Keratinocyte (primary cell): ENCODE results near the gene HIKESHI. TPM values are rescaled to one million over a fixed set of nuclear protein-coding genes. Genes with fewer than 3 reads are reported as not detected.
A peak's percentile ranks its signal among the peaks of the same experiment; 100 is the strongest.

ENCODE experiments used
- DNase-seq: peaks from one replicate; pipeline ENCODE4 v3.0.0-alpha.2; 2011; ENCODE audit warnings: low read depth, missing footprints, low spot score
- FAIRE-seq: peaks from 2 replicates; lab custom pipeline; 2011; peaks lifted over from hg19 to GRCh38; lab: Jason Lieb, UNC
- H2AFZ ChIP-seq: 2 replicates; pipeline ENCODE4 v1.6.0; 2012; ENCODE audit warnings: low read length, control low read depth, inconsistent platforms; ENCODE audit not compliant: control insufficient read depth
- H3K27ac ChIP-seq: 2 replicates; pipeline ENCODE4 v1.5.1; 2011; ENCODE audit warnings: low read length; ENCODE audit not compliant: control insufficient read depth, insufficient read depth
- H3K27me3 ChIP-seq: 3 replicates; pipeline ENCODE4 v1.6.0; 2011; ENCODE audit warnings: low read length; ENCODE audit not compliant: control insufficient read depth, insufficient read depth; ENCODE audit errors: extremely low read depth
- H3K36me3 ChIP-seq, 2 experiments: 2 replicates in 1 of 2; 3 replicates in 1 of 2; pipeline ENCODE4 v1.5.1; 2011; ENCODE audit warnings: low read length in 2 of 2, mild to moderate bottlenecking in 1 of 2; ENCODE audit not compliant: control insufficient read depth in 2 of 2, insufficient read depth in 2 of 2; ENCODE audit errors: extremely low read depth in 1 of 2
- H3K4me1 ChIP-seq: 3 replicates; pipeline ENCODE4 v1.5.1; 2011; ENCODE audit warnings: low read length; ENCODE audit not compliant: control insufficient read depth, insufficient read depth; ENCODE audit errors: extremely low read depth
- H3K4me2 ChIP-seq: 3 replicates; pipeline ENCODE4 v1.6.0; 2011; ENCODE audit warnings: low read depth, low read length; ENCODE audit not compliant: control insufficient read depth, insufficient read depth; ENCODE audit errors: extremely low read depth
- H3K4me3 ChIP-seq, 3 experiments: fragments of 200-600 bp in 1 of 3; sonication (generic) in 1 of 3; 2 replicates in 2 of 3; 3 replicates in 1 of 3; pipeline ENCODE4 v1.5.1; 2011 to 2016; ENCODE audit warnings: low read length in 3 of 3, mild to moderate bottlenecking in 3 of 3, control low read depth in 2 of 3, inconsistent platforms in 1 of 3, low read depth in 1 of 3, mixed read lengths in 1 of 3, mixed run types in 1 of 3, moderate library complexity in 1 of 3; ENCODE audit not compliant: control insufficient read depth in 2 of 3, insufficient read depth in 2 of 3; ENCODE audit errors: extremely low read depth in 1 of 3
- H3K79me2 ChIP-seq: 2 replicates; pipeline ENCODE4 v1.6.0; 2012; ENCODE audit warnings: low read length; ENCODE audit not compliant: control insufficient read depth, insufficient read depth
- H3K9ac ChIP-seq: 3 replicates; pipeline ENCODE4 v1.6.0; 2011; ENCODE audit warnings: low read length; ENCODE audit not compliant: control insufficient read depth, insufficient read depth; ENCODE audit errors: extremely low read depth
- H3K9me1 ChIP-seq: 3 replicates; pipeline ENCODE4 v1.6.0; 2011; ENCODE audit warnings: low read length; ENCODE audit not compliant: control insufficient read depth, insufficient read depth; ENCODE audit errors: extremely low read depth
- H3K9me3 ChIP-seq: 2 replicates; pipeline ENCODE4 v1.5.1; 2012; ENCODE audit warnings: low read depth, low read length; ENCODE audit not compliant: control insufficient read depth
- H4K20me1 ChIP-seq: 3 replicates; pipeline ENCODE4 v1.6.0; 2011; ENCODE audit warnings: low read length; ENCODE audit not compliant: control insufficient read depth, insufficient read depth; ENCODE audit errors: extremely low read depth
- EZH2 ChIP-seq: IDR thresholded peaks from one replicate; pipeline ENCODE4 v1.6.1; 2012; ENCODE audit warnings: inconsistent platforms, mild to moderate bottlenecking, low read length, moderate library complexity
- dilution Hi-C: fragments of 300-500 bp; cut with MboI; formaldehyde crosslinking; loops from one replicate; pipeline ENCODE4 v1.7.0; 2020; ENCODE audit warnings: low sequenced_read_pairs; ENCODE audit not compliant: extremely low pct_ligation_motif_present
- polyA plus RNA-seq, 5 experiments: library from polyadenylated mRNA; depleted of rRNA in 3 of 5; stranded (reverse) in 3 of 5; stranded (forward) in 1 of 5; unstranded in 1 of 5; fragments of >200 nt; gene quantifications; 1 replicate in 1 of 5; 2 replicates in 3 of 5; 3 replicates in 1 of 5; pipeline versions ENCODE4 v1.2.1 to v1.2.3, GENCODE V29; 2011 to 2012; ENCODE audit warnings: missing spikeins in 2 of 5, low read depth in 1 of 5, low replicate concordance in 1 of 5
- TF ChIP-seq, protein P1 (sequence below), 3 experiments: IDR thresholded peaks in 1 of 3; conservative IDR thresholded peaks in 1 of 3; optimal IDR thresholded peaks in 1 of 3; 2 replicates in 2 of 3; 3 replicates in 1 of 3; pipeline versions ENCODE3 to v1.5.1; 2011; ENCODE audit warnings: low read length in 3 of 3, mild to moderate bottlenecking in 3 of 3, moderate library complexity in 2 of 3, control low read depth in 1 of 3, inconsistent platforms in 1 of 3; ENCODE audit not compliant: insufficient read depth in 2 of 3; ENCODE audit errors: extremely low read depth in 1 of 3

HIKESHI gene
- polyA plus RNA-seq, 1 donor (not counting 4 experiments of a cell fraction or from before 2014, with no cell fraction given) = 89.4 TPM

GRCh38 chr11:86314636-86315035 is 12.6 kb downstream of the HIKESHI start:
- Histone ChIP-seq H3K4me3 (no peak overlapping the region), H4K20me1 (no peaks in the 10 kb centered on the region), H3K27me3 (no peaks in the 10 kb centered on the region), H3K9me1 (no peaks in the 10 kb centered on the region), H3K79me2 (peaks cover 10% of the 10 kb centered on the region), H3K9me3 (no peaks in the 10 kb centered on the region), H3K27ac (no peak overlapping the region), H3K4me1 (no peaks in the 10 kb centered on the region), H3K4me2 (no peak overlapping the region), H2AFZ (no peak overlapping the region), H3K9ac (no peak overlapping the region), H3K36me3 (peaks cover 0 to 4% of the 10 kb centered on the region in 2 experiments)
- dilution Hi-C loops = no loop called here
- TF ChIP-seq, protein P1, sequence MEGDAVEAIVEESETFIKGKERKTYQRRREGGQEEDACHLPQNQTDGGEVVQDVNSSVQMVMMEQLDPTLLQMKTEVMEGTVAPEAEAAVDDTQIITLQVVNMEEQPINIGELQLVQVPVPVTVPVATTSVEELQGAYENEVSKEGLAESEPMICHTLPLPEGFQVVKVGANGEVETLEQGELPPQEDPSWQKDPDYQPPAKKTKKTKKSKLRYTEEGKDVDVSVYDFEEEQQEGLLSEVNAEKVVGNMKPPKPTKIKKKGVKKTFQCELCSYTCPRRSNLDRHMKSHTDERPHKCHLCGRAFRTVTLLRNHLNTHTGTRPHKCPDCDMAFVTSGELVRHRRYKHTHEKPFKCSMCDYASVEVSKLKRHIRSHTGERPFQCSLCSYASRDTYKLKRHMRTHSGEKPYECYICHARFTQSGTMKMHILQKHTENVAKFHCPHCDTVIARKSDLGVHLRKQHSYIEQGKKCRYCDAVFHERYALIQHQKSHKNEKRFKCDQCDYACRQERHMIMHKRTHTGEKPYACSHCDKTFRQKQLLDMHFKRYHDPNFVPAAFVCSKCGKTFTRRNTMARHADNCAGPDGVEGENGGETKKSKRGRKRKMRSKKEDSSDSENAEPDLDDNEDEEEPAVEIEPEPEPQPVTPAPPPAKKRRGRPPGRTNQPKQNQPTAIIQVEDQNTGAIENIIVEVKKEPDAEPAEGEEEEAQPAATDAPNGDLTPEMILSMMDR (optimal IDR thresholded peaks at IDR 0.05 in 1 of 3, IDR thresholded peaks at IDR 0.05 in 1 of 3, conservative IDR thresholded peaks at IDR 0.05 in 1 of 3; ENCODE audit: extremely low read depth in 1 of 3, insufficient read depth in 2 of 3, low read length in 3 of 3) = no peak
- TF ChIP-seq EZH2 = no peak
- no peak for FAIRE-seq
- DNase-seq = no peak

DNA sequence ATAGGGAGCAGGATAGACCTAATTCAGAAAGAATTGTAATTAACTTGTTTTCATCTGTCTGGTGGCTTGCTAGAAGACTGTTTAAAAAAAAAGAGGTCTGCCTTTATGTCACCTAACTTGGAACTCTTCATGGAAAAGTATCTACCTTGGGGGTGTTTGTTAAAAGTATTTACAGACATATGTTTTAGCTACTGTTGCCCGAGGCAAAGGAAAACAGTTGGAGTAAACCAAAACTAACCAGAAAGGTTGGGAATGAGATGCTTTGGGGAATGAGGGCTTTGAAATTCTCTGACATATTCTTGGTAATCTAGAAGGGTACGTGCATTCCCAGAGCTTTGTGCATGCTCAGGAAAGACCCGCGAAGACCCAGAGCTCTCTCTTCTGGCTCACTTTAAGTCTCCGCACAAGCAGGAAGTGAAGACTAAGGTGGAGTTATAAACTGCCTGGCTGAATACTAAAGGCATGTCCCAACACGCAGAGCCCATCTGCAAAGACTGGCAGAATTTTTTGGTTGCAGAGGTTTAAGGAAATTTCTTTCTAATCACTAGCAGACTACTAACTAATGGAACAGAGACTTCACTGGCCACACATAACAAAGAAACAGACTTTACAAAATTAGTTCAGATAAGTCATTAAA is 33.2 kb downstream of the HIKESHI start:
- Histone ChIP-seq H4K20me1 (no peaks in the 10 kb centered on the region), H3K9me1 (no peaks in the 10 kb centered on the region), H2AFZ (no peak overlapping the region), H3K79me2 (no peaks in the 10 kb centered on the region), H3K9ac (no peak overlapping the region), H3K9me3 (no peaks in the 10 kb centered on the region), H3K4me2 (no peak overlapping the region), H3K4me3 (no peak overlapping the region), H3K27ac (no peak overlapping the region), H3K4me1 (peaks cover 4% of the 10 kb centered on the region), H3K36me3 (peaks cover 1 to 4% of the 10 kb centered on the region in 2 experiments), H3K27me3 (no peaks in the 10 kb centered on the region)
- dilution Hi-C loops = no loop called here
- DNase-seq = peak; percentile 9
- no peak for FAIRE-seq
- no peak for TF ChIP-seq EZH2
- TF ChIP-seq, protein P1 (optimal IDR thresholded peaks at IDR 0.05 in 1 of 3, IDR thresholded peaks at IDR 0.05 in 1 of 3, conservative IDR thresholded peaks at IDR 0.05 in 1 of 3; ENCODE audit: extremely low read depth in 1 of 3, insufficient read depth in 2 of 3, low read length in 3 of 3) = no peak
